Neuronal stem cell (in vitro differentiated cells): ENCODE data around the gene ANO1.

Experiments
- DNase-seq: peaks from one replicate; pipeline ENCODE4 v3.0.0-alpha.2; 2013; ENCODE audit warnings: low spot score
- H2AFZ ChIP-seq: one replicate; pipeline ENCODE4 v1.6.1; 2013; ENCODE audit warnings: mild to moderate bottlenecking, low read length, inconsistent platforms
- H2AK5ac ChIP-seq: 2 replicates; pipeline ENCODE4 v1.6.1; 2013; ENCODE audit warnings: low read depth, mild to moderate bottlenecking, inconsistent platforms, low read length, moderate library complexity, mixed read lengths
- H2BK120ac ChIP-seq: 2 replicates; pipeline ENCODE4 v1.6.1; 2013; ENCODE audit warnings: low read depth, mild to moderate bottlenecking, inconsistent platforms, low read length, moderate library complexity, mixed read lengths
- H2BK12ac ChIP-seq: one replicate; pipeline ENCODE4 v1.6.1; 2013; ENCODE audit warnings: low read length, inconsistent platforms
- H2BK15ac ChIP-seq: 2 replicates; pipeline ENCODE4 v1.6.1; 2013; ENCODE audit warnings: mild to moderate bottlenecking, low read length, inconsistent platforms, mixed read lengths
- H2BK5ac ChIP-seq: one replicate; pipeline ENCODE4 v1.6.1; 2013; ENCODE audit warnings: inconsistent platforms, mild to moderate bottlenecking, low read length, moderate library complexity
- H3K14ac ChIP-seq: one replicate; pipeline ENCODE4 v1.6.1; 2013; ENCODE audit warnings: low read length, inconsistent platforms
- H3K18ac ChIP-seq: 2 replicates; pipeline ENCODE4 v1.6.1; 2013; ENCODE audit warnings: low read length, inconsistent platforms
- H3K23ac ChIP-seq: 2 replicates; pipeline ENCODE4 v1.6.1; 2013; ENCODE audit warnings: low read depth, mild to moderate bottlenecking, mixed read lengths, low read length, inconsistent platforms; ENCODE audit not compliant: poor library complexity
- H3K27ac ChIP-seq: replicated peaks from 3 replicates; pipeline ENCODE4 v1.5.1; 2013; ENCODE audit warnings: low read length, inconsistent platforms
- H3K27me3 ChIP-seq, 3 experiments: 2 replicates each; pipeline ENCODE4 v1.6.1; 2013; ENCODE audit warnings: low read length in 3 of 3, mild to moderate bottlenecking in 2 of 3, inconsistent platforms in 1 of 3, low read depth in 1 of 3, mixed read lengths in 1 of 3, moderate library complexity in 1 of 3; ENCODE audit not compliant: control insufficient read depth in 3 of 3, insufficient read depth in 3 of 3
- H3K36me3 ChIP-seq, 2 donors: replicated peaks in 1 of 2; 2 replicates each; pipeline ENCODE4 v1.6.1; 2013; ENCODE audit warnings: low read length in 2 of 2; ENCODE audit not compliant: control insufficient read depth in 2 of 2, insufficient read depth in 2 of 2
- H3K4ac ChIP-seq: 2 replicates; pipeline ENCODE4 v1.6.1; 2013; ENCODE audit warnings: inconsistent platforms, mild to moderate bottlenecking, low read length, moderate library complexity
- H3K4me1 ChIP-seq, 2 donors: 1 replicate in 1 of 2; 2 replicates in 1 of 2; pipeline ENCODE4 v1.6.1; 2013; ENCODE audit warnings: low read length in 2 of 2, low read depth in 1 of 2; ENCODE audit not compliant: control insufficient read depth in 2 of 2, insufficient read depth in 1 of 2
- H3K4me2 ChIP-seq: one replicate; pipeline ENCODE4 v1.6.1; 2013; ENCODE audit warnings: mild to moderate bottlenecking, low read length, inconsistent platforms; ENCODE audit not compliant: insufficient read depth, poor library complexity, severe bottlenecking
- H3K4me3 ChIP-seq, 2 donors: 2 replicates each; pipeline ENCODE4 v1.5.1; 2013; ENCODE audit warnings: low read length in 2 of 2, mild to moderate bottlenecking in 2 of 2, inconsistent platforms in 1 of 2, moderate library complexity in 1 of 2
- H3K79me1 ChIP-seq: one replicate; pipeline ENCODE4 v1.6.1; 2013; ENCODE audit warnings: low read depth, mild to moderate bottlenecking, inconsistent platforms, low read length, moderate library complexity
- H3K9ac ChIP-seq: one replicate; pipeline ENCODE4 v1.6.1; 2013; ENCODE audit warnings: mild to moderate bottlenecking, low read depth, low read length, inconsistent platforms; ENCODE audit not compliant: poor library complexity
- H3K9me3 ChIP-seq, 2 donors: replicated peaks in 1 of 2; 2 replicates each; pipeline versions ENCODE3 to v1.6.1; 2013; ENCODE audit warnings: low read length in 2 of 2, mild to moderate bottlenecking in 2 of 2, inconsistent platforms in 1 of 2, low read depth in 1 of 2, mixed read lengths in 1 of 2, moderate library complexity in 1 of 2; ENCODE audit not compliant: control insufficient read depth in 2 of 2, insufficient read depth in 1 of 2
- H4K8ac ChIP-seq: one replicate; pipeline ENCODE4 v1.6.1; 2013; ENCODE audit warnings: low read depth, mild to moderate bottlenecking, inconsistent platforms, low read length, moderate library complexity
- H4K91ac ChIP-seq: one replicate; pipeline ENCODE4 v1.6.1; 2013; ENCODE audit warnings: low read length, low read depth, mild to moderate bottlenecking, inconsistent platforms; ENCODE audit not compliant: poor library complexity
- WGBS, 2 donors: extraction: QIAGEN DNeasy Blood & Tissue Kit; methylation state at CpG; one replicate each; pipeline ENCODE4 v1.1.7; 2013; ENCODE audit warnings: missing lambda C conversion rate in 2 of 2, mixed read lengths in 1 of 2; ENCODE audit not compliant: insufficient read length in 2 of 2, insufficient replicate concordance in 1 of 2; ENCODE audit errors: extremely low coverage in 2 of 2; 5-methylcytosine and 5-hydroxymethylcytosine counted together

The ANO1 gene

GRCh38 chr11:70104419-70104818, 26.3 kb downstream of the ANO1 start:
- no peak overlapping the region for H2BK120ac ChIP-seq
- no peak for DNase-seq
- H3K14ac ChIP-seq: no peak overlapping the region
- WGBS, 2 donors: no CpG with 5 or more reads among the region's 9 CpGs
- H3K4ac ChIP-seq: no peak overlapping the region
- H3K9me3 ChIP-seq: no peaks in the 10 kb centered on the region
- H2AK5ac ChIP-seq: peak overlapping the region; percentile 91
- H2BK15ac ChIP-seq: no peak overlapping the region
- H4K8ac ChIP-seq: no peak overlapping the region
- peaks cover 0 to 30% of the 10 kb centered on the region in 2 donors for H3K4me1 ChIP-seq
- no peaks in the 10 kb centered on the region for H3K36me3 ChIP-seq
- no peak overlapping the region for H4K91ac ChIP-seq
- no peak overlapping the region for H3K4me2 ChIP-seq
- peaks cover 0 to 28% (median 0%) of the 10 kb centered on the region in 3 experiments for H3K27me3 ChIP-seq
- no peak overlapping the region for H2BK12ac ChIP-seq
- H3K18ac ChIP-seq: peak overlapping the region; percentile 78
- no peak overlapping the region for H3K9ac ChIP-seq
- no peak overlapping the region for H3K23ac ChIP-seq
- H2AFZ ChIP-seq: no peak overlapping the region
- no peak overlapping the region for H3K4me3 ChIP-seq
- H3K79me1 ChIP-seq: no peaks in the 10 kb centered on the region
- H2BK5ac ChIP-seq: no peak overlapping the region
- H3K27ac ChIP-seq: no peak overlapping the region

- H2AK5ac ChIP-seq: peak overlapping the region; percentile 91
- H4K91ac ChIP-seq: no peak overlapping the region
- H2BK120ac ChIP-seq: no peak overlapping the region
- peaks cover 0 to 22% (median 0%) of the 10 kb centered on the region in 3 experiments for H3K27me3 ChIP-seq
- H3K23ac ChIP-seq: no peak overlapping the region
- H3K18ac ChIP-seq: peak overlapping the region; percentile 78
- H2AFZ ChIP-seq: no peak overlapping the region
- H3K4me1 ChIP-seq: peaks cover 0 to 31% of the 10 kb centered on the region in 2 donors
- H3K9ac ChIP-seq: peak overlapping the region; percentile 47
- H4K8ac ChIP-seq: no peak overlapping the region
- no peak overlapping the region for H3K27ac ChIP-seq
- H2BK15ac ChIP-seq: peak overlapping the region; percentile 91
- no CpG with 5 or more reads among the region's 11 CpGs for WGBS, 2 donors
- no peak overlapping the region for H3K4me2 ChIP-seq
- no peaks in the 10 kb centered on the region for H3K36me3 ChIP-seq
- no peak overlapping the region for H2BK5ac ChIP-seq
- peak overlapping the region; percentile 48 for H2BK12ac ChIP-seq
- H3K14ac ChIP-seq: no peak overlapping the region
- H3K4me3 ChIP-seq: no peak overlapping the region
- no peaks in the 10 kb centered on the region for H3K79me1 ChIP-seq
- H3K9me3 ChIP-seq: peaks cover 0 to 2% of the 10 kb centered on the region in 2 donors
- H3K4ac ChIP-seq: no peak overlapping the region
- DNase-seq: no peak
These were observed 26.8 kb downstream of the ANO1 start for GRCh38 chr11:70104961-70105360.

GRCh38 chr11:70105369-70105754, 27.2 kb downstream of the ANO1 start:
- Histone ChIP-seq H3K9ac (no peak overlapping the region), H3K36me3 (no peaks in the 10 kb centered on the region), H3K4ac (no peak overlapping the region), H2BK120ac (no peak overlapping the region), H3K27ac (no peak overlapping the region), H3K9me3 (peaks cover 0 to 2% of the 10 kb centered on the region in 2 donors), H3K79me1 (no peaks in the 10 kb centered on the region), H3K18ac (peak overlapping the region; percentile 27), H2AK5ac (peak overlapping the region; percentile 91), H4K8ac (no peak overlapping the region), H2BK15ac (peak overlapping the region; percentile 91), H2BK12ac (no peak overlapping the region), H3K14ac (no peak overlapping the region), H3K23ac (no peak overlapping the region), H4K91ac (no peak overlapping the region), H3K4me2 (no peak overlapping the region), H2BK5ac (no peak overlapping the region), H2AFZ (no peak overlapping the region), H3K27me3 (peaks cover 0 to 21% (median 0%) of the 10 kb centered on the region in 3 experiments), H3K4me1 (peaks cover 0 to 31% of the 10 kb centered on the region in 2 donors), H3K4me3 (no peak overlapping the region)
- no peak for DNase-seq
- no CpG with 5 or more reads among the region's 12 CpGs for WGBS, 2 donors

- H3K23ac ChIP-seq: no peak overlapping the region
- no CpG with 5 or more reads among the region's 24 CpGs for WGBS, 2 donors
- H3K4me2 ChIP-seq: no peak overlapping the region
- peaks cover 0 to 21% (median 0%) of the 10 kb centered on the region in 3 experiments for H3K27me3 ChIP-seq
- H4K91ac ChIP-seq: no peak overlapping the region
- H2BK120ac ChIP-seq: no peak overlapping the region
- H3K18ac ChIP-seq: peak overlapping the region; percentile 23
- no peak overlapping the region for H3K4me3 ChIP-seq
- H2AK5ac ChIP-seq: peak overlapping the region; percentile 29
- H3K14ac ChIP-seq: no peak overlapping the region
- H3K9ac ChIP-seq: no peak overlapping the region
- H3K9me3 ChIP-seq: peaks cover 0 to 2% of the 10 kb centered on the region in 2 donors
- H3K27ac ChIP-seq: no peak overlapping the region
- H2AFZ ChIP-seq: no peak overlapping the region
- no peak overlapping the region for H4K8ac ChIP-seq
- H3K4ac ChIP-seq: no peak overlapping the region
- H3K36me3 ChIP-seq: no peaks in the 10 kb centered on the region
- H2BK15ac ChIP-seq: peak overlapping the region; percentile 53
- DNase-seq: no peak
- no peak overlapping the region for H2BK12ac ChIP-seq
- H2BK5ac ChIP-seq: no peak overlapping the region
- peaks cover 0 to 35% of the 10 kb centered on the region in 2 donors for H3K4me1 ChIP-seq
- H3K79me1 ChIP-seq: no peaks in the 10 kb centered on the region
These were observed 27.8 kb downstream of the ANO1 start for GRCh38 chr11:70105755-70106571.
